IMR-90 (cell line): Measurements from ENCODE around the gene ZRSR2. TPM values are rescaled to one million over a fixed set of nuclear protein-coding genes. Genes with fewer than 3 reads are reported as not detected.

Experiments
- ATAC-seq: fragments of 200-7000 bp; cut with Tn5 transposase; 2 replicates; pipeline ENCODE4 v1.9.1; 2020; ENCODE audit warnings: low read depth, mild to moderate bottlenecking, moderate library complexity
- Bru-seq: library from RNA; stranded (reverse); fragments of 400-500 nt; gene quantifications from one replicate; lab custom pipeline; 2021; lab: Mats Ljungman, UMichigan
- BruChase-seq, 2 experiments: library from RNA; stranded (reverse); fragments of 400-500 nt; gene quantifications; one replicate each; lab custom pipeline; 2021; lab: Mats Ljungman, UMichigan
- BruUV-seq: library from RNA; stranded (reverse); fragments of 400-500 nt; replicated peaks from 2 replicates; lab custom pipeline; 2021; lab: Mats Ljungman, UMichigan
- CTCF ChIA-PET: fragments of 300-600 bp; formaldehyde crosslinking; extraction: SDS; loops from one replicate; lab custom pipeline; 2021; ENCODE audit warnings: antibody characterized with exemption; lab: Yijun Ruan, JAX
- POLR2A ChIA-PET: fragments of 300-600 bp; sonication (Branson Sonifier 250); formaldehyde crosslinking; loops from one replicate; lab custom pipeline; 2022; ENCODE audit warnings: antibody characterized with exemption; ENCODE audit not compliant: unreplicated experiment; lab: Charles Lee
- DNase-seq: peaks from one replicate; pipeline ENCODE4 v3.0.0; 2013
- H2AFZ ChIP-seq: replicated peaks from 2 replicates; pipeline ENCODE3; 2013; ENCODE audit warnings: low read length, mild to moderate bottlenecking; ENCODE audit not compliant: poor library complexity
- H2AK5ac ChIP-seq: 2 replicates; pipeline ENCODE4 v1.6.1; 2013; ENCODE audit warnings: low read depth, low read length, inconsistent platforms
- H2AK9ac ChIP-seq: replicated peaks from 2 replicates; pipeline ENCODE3; 2013; ENCODE audit warnings: mild to moderate bottlenecking, low read depth, low read length, moderate library complexity; ENCODE audit not compliant: poor library complexity
- H2BK120ac ChIP-seq: 2 replicates; pipeline ENCODE4 v1.6.1; 2013; ENCODE audit warnings: low read depth, low read length, inconsistent platforms
- H2BK15ac ChIP-seq: 3 replicates; pipeline ENCODE4 v1.6.1; 2013; ENCODE audit warnings: low read depth, low read length, inconsistent platforms
- H2BK20ac ChIP-seq: 2 replicates; pipeline ENCODE4 v1.6.1; 2013; ENCODE audit warnings: low read depth, mild to moderate bottlenecking, inconsistent platforms, low read length, moderate library complexity
- H2BK5ac ChIP-seq: 2 replicates; pipeline ENCODE4 v1.6.1; 2013; ENCODE audit warnings: mild to moderate bottlenecking, low read depth, low read length, inconsistent platforms; ENCODE audit not compliant: poor library complexity, severe bottlenecking
- H3K14ac ChIP-seq: replicated peaks from 2 replicates; pipeline ENCODE4 v1.6.1; 2013; ENCODE audit warnings: low read depth, low read length, inconsistent platforms
- H3K18ac ChIP-seq: 2 replicates; pipeline ENCODE4 v1.6.1; 2013; ENCODE audit warnings: low read depth, low read length, control low read depth
- H3K23ac ChIP-seq: 2 replicates; pipeline ENCODE4 v1.6.1; 2013; ENCODE audit warnings: low read depth, low read length, inconsistent platforms
- H3K27ac ChIP-seq: 2 replicates; pipeline ENCODE4 v1.5.1; 2013; ENCODE audit warnings: mild to moderate bottlenecking, control low read depth, low read length; ENCODE audit not compliant: insufficient read depth
- H3K27me3 ChIP-seq: 2 replicates; pipeline ENCODE4 v1.6.1; 2013; ENCODE audit warnings: low read length; ENCODE audit not compliant: control insufficient read depth, insufficient read depth
- H3K36me3 ChIP-seq: 2 replicates; pipeline ENCODE4 v1.6.1; 2013; ENCODE audit warnings: low read length, mixed read lengths; ENCODE audit not compliant: control insufficient read depth, insufficient read depth
- H3K4ac ChIP-seq: 2 replicates; pipeline ENCODE4 v1.6.1; 2013; ENCODE audit warnings: low read depth, low read length, inconsistent platforms
- H3K4me1 ChIP-seq: 2 replicates; pipeline ENCODE4 v1.6.1; 2013; ENCODE audit warnings: low read length, mixed read lengths; ENCODE audit not compliant: control insufficient read depth, insufficient read depth
- H3K4me2 ChIP-seq: 2 replicates; pipeline ENCODE4 v1.6.1; 2013; ENCODE audit warnings: low read depth, mild to moderate bottlenecking, control low read depth, low read length, moderate library complexity
- H3K4me3 ChIP-seq: 2 replicates; pipeline ENCODE4 v1.5.1; 2013; ENCODE audit warnings: low read depth, mild to moderate bottlenecking, control low read depth, low read length, moderate library complexity; ENCODE audit not compliant: insufficient read depth
- H3K56ac ChIP-seq: 2 replicates; pipeline ENCODE4 v1.6.1; 2013; ENCODE audit warnings: low read length, inconsistent platforms; ENCODE audit not compliant: insufficient read depth; ENCODE audit errors: extremely low read depth
- H3K79me1 ChIP-seq, 2 experiments: 2 replicates each; pipeline ENCODE4 v1.6.1; 2013; ENCODE audit warnings: low read length in 2 of 2, inconsistent platforms in 1 of 2, low read depth in 1 of 2
- H3K9ac ChIP-seq: 2 replicates; pipeline ENCODE4 v1.6.1; 2013; ENCODE audit warnings: low read depth, low read length, control low read depth
- H3K9me1 ChIP-seq: 2 replicates; pipeline ENCODE4 v1.6.1; 2013; ENCODE audit warnings: low read length, inconsistent platforms; ENCODE audit not compliant: insufficient read depth
- H3K9me3 ChIP-seq: 2 replicates; pipeline ENCODE4 v1.6.1; 2013; ENCODE audit warnings: low read length; ENCODE audit not compliant: control insufficient read depth, insufficient read depth
- H4K20me1 ChIP-seq: 2 replicates; pipeline ENCODE4 v1.6.1; 2013; ENCODE audit warnings: low read length, inconsistent platforms; ENCODE audit not compliant: insufficient read depth
- H4K5ac ChIP-seq: 2 replicates; pipeline ENCODE4 v1.6.1; 2013; ENCODE audit warnings: mild to moderate bottlenecking, low read depth, low read length, control low read depth
- H4K8ac ChIP-seq, 2 experiments: 2 replicates each; pipeline ENCODE4 v1.6.1; 2013; ENCODE audit warnings: low read depth in 2 of 2, low read length in 2 of 2, control low read depth in 1 of 2, inconsistent platforms in 1 of 2
- H4K91ac ChIP-seq: 2 replicates; pipeline ENCODE4 v1.6.1; 2013; ENCODE audit warnings: low read depth, low read length, inconsistent platforms; ENCODE audit not compliant: insufficient read depth
- BHLHE40 ChIP-seq: fragments of 150-350 bp; IDR thresholded peaks from 2 replicates; pipeline ENCODE4 v1.6.1; 2016; ENCODE audit warnings: mild to moderate bottlenecking, low read depth, low read length
- ELK1 ChIP-seq: fragments of 150-350 bp; IDR thresholded peaks from 2 replicates; pipeline ENCODE4 v1.6.1; 2016; ENCODE audit warnings: low read depth, mild to moderate bottlenecking, low read length, moderate library complexity, borderline replicate concordance
- FOS ChIP-seq: fragments of 150-350 bp; IDR thresholded peaks from 2 replicates; pipeline ENCODE4 v1.6.1; 2016; ENCODE audit warnings: low read depth, low read length
- MAZ ChIP-seq: IDR thresholded peaks from 2 replicates; pipeline ENCODE4 v1.6.1; 2012; ENCODE audit warnings: low read depth, mild to moderate bottlenecking, low read length, improper control_type of control experiment, moderate library complexity, borderline replicate concordance
- MXI1 ChIP-seq: IDR thresholded peaks from 2 replicates; pipeline ENCODE4 v1.6.1; 2012; ENCODE audit warnings: low read depth, mild to moderate bottlenecking, low read length, moderate library complexity, borderline replicate concordance
- NFE2L2 ChIP-seq: fragments of 150-350 bp; IDR thresholded peaks from 2 replicates; pipeline ENCODE4 v1.6.1; 2016; ENCODE audit warnings: low read depth, mild to moderate bottlenecking, low read length
- POLR2A ChIP-seq: IDR thresholded peaks from 2 replicates; pipeline ENCODE4 v1.6.1; 2012; ENCODE audit warnings: mild to moderate bottlenecking, low read depth, low read length
- RCOR1 ChIP-seq: IDR thresholded peaks from 2 replicates; pipeline ENCODE4 v1.6.1; 2012; ENCODE audit warnings: mild to moderate bottlenecking, low read length, improper control_type of control experiment; ENCODE audit not compliant: insufficient replicate concordance
- SMC3 ChIP-seq: fragments of 150-350 bp; IDR thresholded peaks from 2 replicates; pipeline ENCODE4 v1.6.1; 2016; ENCODE audit warnings: low read depth, mild to moderate bottlenecking, antibody characterized with exemption, low read length, moderate library complexity
- USF2 ChIP-seq: fragments of 150-350 bp; IDR thresholded peaks from 2 replicates; pipeline ENCODE4 v1.6.1; 2017; ENCODE audit warnings: mild to moderate bottlenecking, antibody characterized with exemption, low read length, low read depth
- WGBS, 2 experiments: methylation state at CpG; one replicate each; pipeline versions ENCODE4 v1.1.5 to v1.1.7; 2013; ENCODE audit warnings: missing lambda C conversion rate in 2 of 2; ENCODE audit not compliant: insufficient read length in 1 of 2; ENCODE audit errors: extremely low coverage in 2 of 2; 5-methylcytosine and 5-hydroxymethylcytosine counted together
- dilution Hi-C: fragments of 300-500 bp; cut with HindIII; formaldehyde crosslinking; loops from one replicate; pipeline ENCODE4 v1.14.3; 2018; ENCODE audit warnings: low sequenced_read_pairs; ENCODE audit not compliant: unreplicated experiment
- in situ Hi-C: fragments of 300-500 bp; cut with MboI; formaldehyde crosslinking; loops from 3 replicates; pipeline ENCODE4 v1.14.3; 2019; ENCODE audit warnings: low sequenced_read_pairs, inconsistent platforms, mixed read lengths
- intact Hi-C: fragments of 100-400 bp; cut with micrococcal nuclease; formaldehyde crosslinking; loops from 2 replicates; pipeline ENCODE4 v1.10.0; 2022
- long read RNA-seq: library from polyadenylated mRNA; unstranded; transcript quantifications from one replicate; pipeline ENCODE4 v2.0.0, GENCODE V29; 2021; ENCODE audit not compliant: unreplicated experiment
- polyA plus RNA-seq, 3 experiments: library from polyadenylated mRNA; depleted of rRNA; stranded (reverse); fragments of >200 nt; gene quantifications; 2 replicates each; pipeline ENCODE4 v1.2.3, GENCODE V29; 2012; ENCODE audit warnings: low replicate concordance in 1 of 3
- total RNA-seq: library from RNA; depleted of rRNA; stranded (reverse); fragments of >200 nt; gene quantifications from 2 replicates; pipeline ENCODE4 v1.2.3, GENCODE V29; 2012; rRNA removed

ZRSR2 gene
- total RNA-seq: 4.7 and 6.9 TPM in 2 replicates
- polyA plus RNA-seq (2012; rRNA removed): 9.0 and 11.3 TPM in 2 replicates
- 2.1 and 2.3 TPM in 2 replicates for polyA plus RNA-seq (2012; cell fraction: cytosol; rRNA removed)
- polyA plus RNA-seq (2012; cell fraction: nucleus; rRNA removed; ENCODE audit: low replicate concordance): 5.0 and 28.0 TPM in 2 replicates
- Bru-seq, nascent RNA: percentile 67 among the genes with signal in this experiment
- percentile 76 among the genes with signal in this experiment for BruChase-seq, experiment 1, labeled RNA remaining after a 6-hour chase
- BruChase-seq, experiment 2, labeled RNA remaining after a 2-hour chase: percentile 73 among the genes with signal in this experiment
- long read RNA-seq, transcript ZRSR2-201 (11 exons, 1,491 nt): major isoform, 8 of 23 reads
- long read RNA-seq, partial matches to known transcripts: 5 of 23 reads
- long read RNA-seq, other reads (novel, unspliced or antisense): 10 of 23 reads

- no TSS peak for BruUV-seq
- ChIA-PET POLR2A (interaction anchor here (0.6 kb wide), 2 partner anchors 11 to 18 kb away, joined by 3 read pairs; no protein-coding TSS in a partner anchor), CTCF (interaction anchor here (1.1 kb wide), 1 partner anchor 28 kb away, joined by 3 read pairs; no protein-coding TSS in a partner anchor)
- dilution Hi-C loops (no loop called here), intact Hi-C loops (loop anchor here (2.0 kb wide), 2 partner anchors 65 to 103 kb away; partner anchors contain the start of gene AP1S2), in situ Hi-C loops (no loop called here)
- peak within 1 kb of the TSS; percentile 88 for H3K9ac ChIP-seq
- H3K14ac ChIP-seq: peak within 1 kb of the TSS; percentile 95
- DNase-seq: peak; percentile 78
- peak within 1 kb of the TSS; percentile 30; the same call in 1 of the 2 replicates for H2AK5ac ChIP-seq
- no peak within 1 kb of the TSS for H2BK15ac ChIP-seq
- peak within 1 kb of the TSS; percentile 45 for H3K18ac ChIP-seq
- no peaks in the 10 kb centered on the region for H3K9me3 ChIP-seq
- no peaks in the 10 kb centered on the region for H3K36me3 ChIP-seq
- H3K4me3 ChIP-seq: peak within 1 kb of the TSS; percentile 77
- peak; percentile 99 for ATAC-seq
- H3K4me1 ChIP-seq: no peaks in the 10 kb centered on the region; the same call in 1 of the 2 replicates
- peaks cover 0 to 8% of the 10 kb centered on the region in 2 experiments for H3K79me1 ChIP-seq
- no peak within 1 kb of the TSS for H2BK20ac ChIP-seq
- no peaks in the 10 kb centered on the region for H4K20me1 ChIP-seq
- peak within 1 kb of the TSS; percentile 89 to 90 for H4K8ac ChIP-seq
- no peaks in the 10 kb centered on the region for H3K27me3 ChIP-seq
- H3K27ac ChIP-seq: peak within 1 kb of the TSS; percentile 61
- peak within 1 kb of the TSS; percentile 96 for H2AK9ac ChIP-seq
- peak within 1 kb of the TSS; percentile 69 for H2BK5ac ChIP-seq
- peak within 1 kb of the TSS; percentile 56 for H4K5ac ChIP-seq
- 2% methylated on average over 34 of the region's 55 CpGs; no CpG with 5 or more reads in 1 of the 2 experiments for WGBS, 2 experiments
- H4K91ac ChIP-seq: peak within 1 kb of the TSS; percentile 67
- peak within 1 kb of the TSS; percentile 95 for H3K56ac ChIP-seq
- no peaks in the 10 kb centered on the region for H3K9me1 ChIP-seq
- peak within 1 kb of the TSS; percentile 89 for H3K4me2 ChIP-seq
- H3K4ac ChIP-seq: peak within 1 kb of the TSS; percentile 82
- TF ChIP-seq NFE2L2: no peak
- no peak for TF ChIP-seq FOS
- peak; percentile 11; the same call in 1 of the 2 replicates for TF ChIP-seq BHLHE40
- TF ChIP-seq USF2: no peak
- TF ChIP-seq SMC3: no peak
- no peak for TF ChIP-seq RCOR1
- TF ChIP-seq MXI1: 0 out of 2 replicates have a peak, but pooled peaks have one; percentile 13
- peak; percentile 41; the same call in 1 of the 2 replicates for TF ChIP-seq POLR2A
- TF ChIP-seq MAZ: no peak; the same call in 1 of the 2 replicates
- TF ChIP-seq ELK1: no peak
- H2BK120ac ChIP-seq: peak within 1 kb of the TSS; percentile 58
- H3K23ac ChIP-seq: peak within 1 kb of the TSS; percentile 81
- peak within 1 kb of the TSS; percentile 99 for H2AFZ ChIP-seq
Measured at GRCh38 chrX:15789979-15790768, at the start of gene ZRSR2. ZRSR2 (plus strand) TSS chrX:15790484; CDS start chrX:15790496, 12 bp downstream.
